Measurements from ENCODE around the gene BRD9.

DNA sequence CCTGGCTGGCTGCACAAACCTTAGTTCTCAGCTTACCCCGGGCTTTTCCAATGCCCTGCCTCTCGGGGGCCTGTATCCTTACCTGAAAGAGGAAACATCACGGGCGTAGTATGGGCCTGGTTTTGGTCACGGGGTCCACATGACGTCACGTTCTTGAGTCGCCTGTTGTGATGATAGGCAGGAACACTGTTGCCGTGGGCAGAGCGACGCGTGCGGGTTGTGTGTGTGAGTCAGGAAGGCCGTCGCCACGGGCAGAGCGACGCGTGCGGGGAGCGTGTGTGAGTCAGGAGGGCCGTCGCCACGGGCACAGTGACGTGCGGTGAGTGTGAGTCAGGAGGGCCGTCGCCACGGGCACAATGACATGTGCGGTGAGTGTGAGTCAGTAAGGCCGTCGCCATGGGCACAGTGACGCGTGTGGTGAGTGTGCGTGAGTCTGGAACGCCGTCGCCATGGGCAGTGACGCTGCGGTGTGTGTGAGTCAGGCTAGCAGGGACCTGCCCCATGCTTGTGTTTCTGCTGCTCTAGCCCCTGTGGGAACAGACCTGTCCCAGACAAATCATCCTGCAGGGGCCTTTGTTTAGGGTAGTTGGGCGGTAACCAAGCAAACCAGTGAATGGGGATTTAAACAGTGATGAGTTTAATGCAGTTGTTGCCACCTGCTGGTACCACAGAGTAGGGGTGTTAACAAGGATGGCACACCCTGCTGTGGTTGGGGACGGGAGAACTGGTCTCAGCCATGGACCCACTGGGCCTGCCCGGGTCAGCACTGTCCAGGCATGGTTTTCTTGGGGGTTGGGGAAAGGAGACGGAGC lies 19.9 kb upstream of the BRD9 start:
- TF ChIP-seq, protein P1, sequence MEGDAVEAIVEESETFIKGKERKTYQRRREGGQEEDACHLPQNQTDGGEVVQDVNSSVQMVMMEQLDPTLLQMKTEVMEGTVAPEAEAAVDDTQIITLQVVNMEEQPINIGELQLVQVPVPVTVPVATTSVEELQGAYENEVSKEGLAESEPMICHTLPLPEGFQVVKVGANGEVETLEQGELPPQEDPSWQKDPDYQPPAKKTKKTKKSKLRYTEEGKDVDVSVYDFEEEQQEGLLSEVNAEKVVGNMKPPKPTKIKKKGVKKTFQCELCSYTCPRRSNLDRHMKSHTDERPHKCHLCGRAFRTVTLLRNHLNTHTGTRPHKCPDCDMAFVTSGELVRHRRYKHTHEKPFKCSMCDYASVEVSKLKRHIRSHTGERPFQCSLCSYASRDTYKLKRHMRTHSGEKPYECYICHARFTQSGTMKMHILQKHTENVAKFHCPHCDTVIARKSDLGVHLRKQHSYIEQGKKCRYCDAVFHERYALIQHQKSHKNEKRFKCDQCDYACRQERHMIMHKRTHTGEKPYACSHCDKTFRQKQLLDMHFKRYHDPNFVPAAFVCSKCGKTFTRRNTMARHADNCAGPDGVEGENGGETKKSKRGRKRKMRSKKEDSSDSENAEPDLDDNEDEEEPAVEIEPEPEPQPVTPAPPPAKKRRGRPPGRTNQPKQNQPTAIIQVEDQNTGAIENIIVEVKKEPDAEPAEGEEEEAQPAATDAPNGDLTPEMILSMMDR (IDR thresholded peaks at IDR 0.05): no peak
- TF ChIP-seq POLR2A (IDR thresholded peaks at IDR 0.05): no peak

Measured in right lobe of liver (tissue), 4 donors.